Mesothelial cell of epicardium (in vitro differentiated cells): ENCODE data around the gene KLF7. TPM values are rescaled to one million over a fixed set of nuclear protein-coding genes. Genes with fewer than 3 reads are reported as not detected.

ENCODE experiments used
- DNase-seq, 2 experiments: peaks; one replicate each; pipeline ENCODE4 v3.0.0; 2021; ENCODE audit warnings: low spot score in 2 of 2; ENCODE audit not compliant: unreplicated experiment in 2 of 2
- H3K27ac Mint-ChIP-seq: 2 replicates; pipeline ENCODE4 v1.8.0; 2021; ENCODE audit warnings: mixed read lengths
- H3K27me3 Mint-ChIP-seq: 2 replicates; pipeline ENCODE4 v1.8.0; 2021; ENCODE audit warnings: low read depth, mixed read lengths
- H3K36me3 Mint-ChIP-seq: 2 replicates; pipeline ENCODE4 v1.8.0; 2021; ENCODE audit warnings: mixed read lengths
- H3K4me1 Mint-ChIP-seq: 2 replicates; pipeline ENCODE4 v1.8.0; 2021; ENCODE audit warnings: mixed read lengths
- H3K4me3 Mint-ChIP-seq: 2 replicates; pipeline ENCODE4 v1.8.0; 2021; ENCODE audit warnings: mild to moderate bottlenecking, moderate library complexity, mixed read lengths
- H3K9me3 Mint-ChIP-seq: 2 replicates; pipeline ENCODE4 v1.8.0; 2021; ENCODE audit warnings: mixed read lengths
- total RNA-seq: library from RNA; stranded (reverse); gene quantifications from 3 replicates; pipeline ENCODE4 v1.2.1, GENCODE V29; 2021
- TF ChIP-seq, protein P1 (sequence below): fragments of 200-600 bp; sonication (generic); IDR thresholded peaks from one replicate; pipeline ENCODE4 v1.5.0; 2021; ENCODE audit warnings: antibody characterized with exemption; ENCODE audit not compliant: unreplicated experiment

KLF7 gene
- total RNA-seq, 1 donor from 2014 or later = 17.8 TPM

GRCh38 chr2:207139552-207139951 is 26.2 kb downstream of the KLF7 start:
- no peaks in the 10 kb centered on the region for H3K27me3 Mint-ChIP-seq
- DNase-seq = no peak
- no peak overlapping the region for H3K4me3 Mint-ChIP-seq
- H3K36me3 Mint-ChIP-seq = no peaks in the 10 kb centered on the region
- no peaks in the 10 kb centered on the region for H3K9me3 Mint-ChIP-seq
- peaks cover 50% of the 10 kb centered on the region for H3K4me1 Mint-ChIP-seq
- H3K27ac Mint-ChIP-seq = no peak overlapping the region
- TF ChIP-seq, protein P1, sequence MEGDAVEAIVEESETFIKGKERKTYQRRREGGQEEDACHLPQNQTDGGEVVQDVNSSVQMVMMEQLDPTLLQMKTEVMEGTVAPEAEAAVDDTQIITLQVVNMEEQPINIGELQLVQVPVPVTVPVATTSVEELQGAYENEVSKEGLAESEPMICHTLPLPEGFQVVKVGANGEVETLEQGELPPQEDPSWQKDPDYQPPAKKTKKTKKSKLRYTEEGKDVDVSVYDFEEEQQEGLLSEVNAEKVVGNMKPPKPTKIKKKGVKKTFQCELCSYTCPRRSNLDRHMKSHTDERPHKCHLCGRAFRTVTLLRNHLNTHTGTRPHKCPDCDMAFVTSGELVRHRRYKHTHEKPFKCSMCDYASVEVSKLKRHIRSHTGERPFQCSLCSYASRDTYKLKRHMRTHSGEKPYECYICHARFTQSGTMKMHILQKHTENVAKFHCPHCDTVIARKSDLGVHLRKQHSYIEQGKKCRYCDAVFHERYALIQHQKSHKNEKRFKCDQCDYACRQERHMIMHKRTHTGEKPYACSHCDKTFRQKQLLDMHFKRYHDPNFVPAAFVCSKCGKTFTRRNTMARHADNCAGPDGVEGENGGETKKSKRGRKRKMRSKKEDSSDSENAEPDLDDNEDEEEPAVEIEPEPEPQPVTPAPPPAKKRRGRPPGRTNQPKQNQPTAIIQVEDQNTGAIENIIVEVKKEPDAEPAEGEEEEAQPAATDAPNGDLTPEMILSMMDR = no peak

- no peaks in the 10 kb centered on the region for H3K27me3 Mint-ChIP-seq
- H3K4me3 Mint-ChIP-seq = no peak overlapping the region
- H3K36me3 Mint-ChIP-seq = no peaks in the 10 kb centered on the region
- no peaks in the 10 kb centered on the region for H3K9me3 Mint-ChIP-seq
- H3K27ac Mint-ChIP-seq = peak overlapping the region; percentile 3
- H3K4me1 Mint-ChIP-seq = peaks cover 49% of the 10 kb centered on the region
- no peak for DNase-seq
- TF ChIP-seq, protein P1 = no peak
Measured at GRCh38 chr2:207138627-207139297, 27.0 kb downstream of the KLF7 start.

DNA sequence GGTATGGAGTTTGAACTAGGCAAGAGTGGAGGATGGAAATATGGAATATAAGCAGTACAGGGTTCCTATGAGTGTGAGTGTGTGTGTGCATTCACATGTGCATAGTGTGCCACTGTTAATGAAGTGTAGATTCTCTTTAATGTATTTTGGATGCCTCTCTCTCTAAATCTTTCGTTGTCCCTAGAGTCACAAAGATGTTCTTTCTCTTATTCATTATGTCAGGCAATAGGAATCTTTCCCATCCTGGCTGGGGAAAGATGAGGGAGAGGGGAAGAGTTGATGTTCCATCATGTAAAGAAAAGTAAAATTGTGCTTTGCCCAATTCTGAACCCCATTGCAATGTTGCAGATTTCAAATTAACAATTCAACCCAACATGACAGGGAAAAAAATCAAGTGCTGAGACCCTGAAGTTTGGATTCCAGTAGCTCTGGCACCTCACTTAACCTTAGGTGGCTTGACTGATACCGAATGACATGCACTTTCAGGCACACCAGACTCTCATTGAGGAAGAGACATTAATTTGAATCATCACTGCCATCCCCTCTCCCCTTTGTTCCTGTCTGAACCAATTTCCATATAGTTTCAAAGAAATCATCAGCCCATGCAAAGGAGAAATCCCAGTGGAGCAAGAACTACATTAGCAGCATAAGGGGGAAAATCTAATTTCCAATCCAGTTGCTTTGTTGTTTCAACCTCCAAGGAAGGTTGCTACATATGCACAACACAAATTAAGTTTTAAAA is 28.0 kb downstream of the KLF7 start:
- Mint-ChIP-seq H3K27me3 (no peaks in the 10 kb centered on the region), H3K4me1 (peaks cover 49% of the 10 kb centered on the region), H3K9me3 (no peaks in the 10 kb centered on the region), H3K4me3 (no peak overlapping the region), H3K27ac (no peak overlapping the region), H3K36me3 (no peaks in the 10 kb centered on the region)
- no peak for DNase-seq
- TF ChIP-seq, protein P1 = no peak

DNA sequence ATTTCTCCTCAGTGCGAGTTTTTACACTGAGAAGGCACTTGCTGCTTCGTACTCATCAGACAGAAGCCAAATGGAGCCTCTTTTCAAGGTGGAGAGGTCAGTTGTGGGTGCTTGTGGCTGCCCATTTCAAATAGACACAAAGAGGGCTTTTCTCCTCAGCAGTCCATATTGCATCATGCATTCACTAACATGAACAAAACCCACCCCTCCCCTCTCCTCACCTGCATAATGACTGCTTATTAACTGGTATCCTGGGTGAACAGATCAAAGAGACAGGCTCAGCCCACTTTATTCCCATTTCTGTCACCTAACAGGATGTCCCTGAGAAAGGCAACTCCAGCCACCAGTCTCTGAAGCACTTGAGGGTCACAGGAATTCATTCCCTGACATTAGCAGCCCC is 28.9 kb downstream of the KLF7 start:
- Mint-ChIP-seq H3K36me3 (no peaks in the 10 kb centered on the region), H3K27ac (no peak overlapping the region), H3K27me3 (no peaks in the 10 kb centered on the region), H3K4me3 (no peak overlapping the region), H3K4me1 (peaks cover 50% of the 10 kb centered on the region), H3K9me3 (no peaks in the 10 kb centered on the region)
- TF ChIP-seq, protein P1 = no peak
- DNase-seq = no peak

GRCh38 chr2:207135801-207136457 is 29.8 kb downstream of the KLF7 start:
- H3K4me1 Mint-ChIP-seq = peaks cover 50% of the 10 kb centered on the region
- peak overlapping the region; percentile 10 for H3K27ac Mint-ChIP-seq
- H3K9me3 Mint-ChIP-seq = no peaks in the 10 kb centered on the region
- TF ChIP-seq, protein P1 = no peak
- no peaks in the 10 kb centered on the region for H3K36me3 Mint-ChIP-seq
- no peaks in the 10 kb centered on the region for H3K27me3 Mint-ChIP-seq
- DNase-seq = no peak
- H3K4me3 Mint-ChIP-seq = no peak overlapping the region
